Liver (tissue), 9 donors: Measurements from ENCODE around the gene JAKMIP3. TPM values are rescaled to one million over a fixed set of nuclear protein-coding genes. Genes with fewer than 3 reads are reported as not detected.

ENCODE experiments used
- DNase-seq: peaks from one replicate; pipeline ENCODE4 v3.0.0-alpha.2; 2017; ENCODE audit warnings: low spot score
- H3K27ac ChIP-seq, 2 donors: one replicate each; pipeline ENCODE4 v1.7.0; 2013; ENCODE audit warnings: inconsistent platforms in 2 of 2, low read length in 2 of 2, control low read depth in 1 of 2, low read depth in 1 of 2, mild to moderate bottlenecking in 1 of 2
- H3K27me3 ChIP-seq, 4 donors: one replicate each; pipeline versions ENCODE4 v1.6.1 to v1.7.0; 2013; ENCODE audit warnings: low read length in 3 of 4, inconsistent platforms in 1 of 4, mild to moderate bottlenecking in 1 of 4, moderate library complexity in 1 of 4; ENCODE audit not compliant: control insufficient read depth in 4 of 4, insufficient read depth in 4 of 4
- H3K36me3 ChIP-seq, 4 donors: one replicate each; pipeline versions ENCODE4 v1.6.1 to v1.7.0; 2013; ENCODE audit warnings: low read length in 3 of 4, mild to moderate bottlenecking in 3 of 4, low read depth in 1 of 4, moderate library complexity in 1 of 4; ENCODE audit not compliant: control insufficient read depth in 4 of 4, insufficient read depth in 3 of 4
- H3K4me1 ChIP-seq, 4 donors: one replicate each; pipeline versions ENCODE4 v1.6.1 to v1.7.0; 2013; ENCODE audit warnings: low read length in 3 of 4, mild to moderate bottlenecking in 3 of 4, moderate library complexity in 1 of 4; ENCODE audit not compliant: control insufficient read depth in 4 of 4, insufficient read depth in 4 of 4
- H3K4me3 ChIP-seq, 3 donors: one replicate each; pipeline versions ENCODE4 v1.6.1 to v1.7.0; 2013; ENCODE audit warnings: low read length in 3 of 3, control low read depth in 1 of 3, low read depth in 1 of 3, mild to moderate bottlenecking in 1 of 3
- H3K9ac ChIP-seq, 2 donors: one replicate each; pipeline ENCODE4 v1.7.0; 2013; ENCODE audit warnings: low read length in 2 of 2, mild to moderate bottlenecking in 2 of 2, moderate library complexity in 2 of 2, control low read depth in 1 of 2, low read depth in 1 of 2
- H3K9me3 ChIP-seq, 4 donors: one replicate each; pipeline versions ENCODE4 v1.6.1 to v1.7.0; 2013; ENCODE audit warnings: low read length in 3 of 4; ENCODE audit not compliant: control insufficient read depth in 4 of 4
- FOXA1 ChIP-seq: IDR thresholded peaks from 2 replicates; pipeline ENCODE4 v1.6.1; 2016; ENCODE audit warnings: antibody characterized with exemption
- GABPA ChIP-seq, 2 donors: IDR thresholded peaks in 1 of 2; conservative IDR thresholded peaks in 1 of 2; 2 replicates each; pipeline ENCODE4 v1.6.1; 2016; ENCODE audit warnings: antibody characterized with exemption in 2 of 2, mild to moderate bottlenecking in 1 of 2, moderate library complexity in 1 of 2
- HNF4A ChIP-seq, 2 donors: conservative IDR thresholded peaks; 2 replicates each; pipeline ENCODE4 v1.6.1; 2016; ENCODE audit warnings: antibody characterized with exemption in 2 of 2, mild to moderate bottlenecking in 2 of 2
- HNF4G ChIP-seq: IDR thresholded peaks from 2 replicates; pipeline ENCODE4 v1.6.1; 2016; ENCODE audit warnings: antibody characterized with exemption
- JUND ChIP-seq, 2 donors: IDR thresholded peaks; 2 replicates each; pipeline ENCODE4 v1.6.1; 2016; ENCODE audit warnings: antibody characterized with exemption in 2 of 2
- NR2F2 ChIP-seq: IDR thresholded peaks from 2 replicates; pipeline ENCODE4 v1.6.1; 2016; ENCODE audit warnings: antibody characterized with exemption
- RXRA ChIP-seq, 2 donors: IDR thresholded peaks; 2 replicates each; pipeline ENCODE4 v1.6.1; 2017 to 2018; ENCODE audit warnings: antibody characterized with exemption in 2 of 2, mild to moderate bottlenecking in 1 of 2
- TAF1 ChIP-seq: conservative IDR thresholded peaks from 2 replicates; pipeline ENCODE4 v1.6.1; 2016; ENCODE audit warnings: antibody characterized with exemption, mild to moderate bottlenecking
- YY1 ChIP-seq: IDR thresholded peaks from 2 replicates; pipeline ENCODE4 v1.6.1; 2016; ENCODE audit warnings: antibody characterized with exemption, mild to moderate bottlenecking
- WGBS: extraction: QIAGEN DNeasy Blood & Tissue Kit; methylation state at CpG from one replicate; pipeline ENCODE4 v1.1.7; 2013; 5-methylcytosine and 5-hydroxymethylcytosine counted together
- polyA plus RNA-seq, 2 donors: library from polyadenylated mRNA; stranded (reverse) in 1 of 2; unstranded in 1 of 2; fragments of 200-250 nt in 1 of 2; fragments of >200 nt in 1 of 2; fragmentation: Nextera tagmentation in 1 of 2; extraction: Ambion mirVana in 1 of 2; gene quantifications; one replicate each; pipeline versions ENCODE4 v1.2.1 to v1.2.3, GENCODE V29; 2013 to 2015
- total RNA-seq, 2 donors: library from RNA; depleted of rRNA; stranded (reverse); fragments of >200 nt; gene quantifications; one replicate each; pipeline ENCODE4 v1.2.3, GENCODE V29; 2014
- TF ChIP-seq, protein P1 (sequence below): fragments of 150-350 bp; IDR thresholded peaks from 2 replicates; pipeline ENCODE4 v1.5.1; 2017; ENCODE audit warnings: improper control_type of control experiment, low read depth, low read length; ENCODE audit not compliant: missing input control
- TF ChIP-seq, protein P2 (sequence below): IDR thresholded peaks from 2 replicates; pipeline ENCODE4 v1.6.1; 2016; ENCODE audit warnings: antibody characterized with exemption
- TF ChIP-seq, protein P3 (sequence below): IDR thresholded peaks from 2 replicates; pipeline ENCODE4 v1.6.1; 2016; ENCODE audit warnings: antibody characterized with exemption
- TF ChIP-seq, protein P4 (sequence below): IDR thresholded peaks from 2 replicates; pipeline ENCODE4 v1.6.1; 2016; ENCODE audit warnings: antibody characterized with exemption
- donor health status: healthy.
- donor health status: healthy.
- donor health status: healthy.
- donor health status: healthy.
- donor health status: healthy.

JAKMIP3 gene
- total and polyA plus RNA-seq, 4 donors = 0.08 to 0.17 (median 0.09) TPM; not detected in 1

DNA sequence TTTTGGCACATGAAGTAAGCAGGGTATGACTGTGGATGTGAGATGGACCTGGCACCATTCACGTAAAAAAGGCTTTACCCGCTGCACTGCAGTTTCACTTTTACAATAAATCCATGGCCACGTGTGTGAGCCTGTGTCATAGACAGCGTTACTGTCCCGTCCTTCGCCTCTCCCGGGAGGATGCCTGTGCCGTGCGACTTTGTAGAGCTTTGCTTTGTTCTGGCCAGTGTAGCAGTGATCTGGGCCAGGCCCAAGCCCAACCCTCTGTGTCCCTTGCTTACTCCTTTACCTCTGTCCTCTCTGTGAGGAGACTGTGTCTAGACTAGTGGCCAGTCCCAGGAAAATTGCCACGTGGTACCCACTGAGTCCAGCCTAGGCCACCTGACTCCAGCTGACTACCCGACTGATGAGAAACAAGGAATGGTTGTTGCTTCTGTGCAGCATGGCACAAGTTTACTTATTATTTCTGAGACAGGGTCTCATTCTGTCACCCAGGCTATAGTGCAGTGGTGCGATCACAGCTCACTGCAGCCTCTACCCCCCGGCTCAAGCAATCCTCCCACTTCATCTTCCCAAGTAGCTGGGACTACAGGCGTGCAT lies 48.1 kb downstream of the JAKMIP3 start:
- Histone ChIP-seq H3K9me3 (no peaks in the 10 kb centered on the region), H3K4me3 (peak overlapping the region in 1 of 3 donors; percentile 16), H3K27me3 (no peaks in the 10 kb centered on the region), H3K27ac (no peak overlapping the region), H3K4me1 (peaks cover 0 to 3% (median 0%) of the 10 kb centered on the region in 4 donors), H3K9ac (no peak overlapping the region), H3K36me3 (no peaks in the 10 kb centered on the region)
- WGBS = 63% methylated on average over 14 of the region's 14 CpGs
- no peak for DNase-seq
- TF ChIP-seq FOXA1 = no peak
- TF ChIP-seq YY1 = no peak
- TF ChIP-seq HNF4A (conservative IDR thresholded peaks at IDR 0.05) = no peak
- TF ChIP-seq, protein P1, sequence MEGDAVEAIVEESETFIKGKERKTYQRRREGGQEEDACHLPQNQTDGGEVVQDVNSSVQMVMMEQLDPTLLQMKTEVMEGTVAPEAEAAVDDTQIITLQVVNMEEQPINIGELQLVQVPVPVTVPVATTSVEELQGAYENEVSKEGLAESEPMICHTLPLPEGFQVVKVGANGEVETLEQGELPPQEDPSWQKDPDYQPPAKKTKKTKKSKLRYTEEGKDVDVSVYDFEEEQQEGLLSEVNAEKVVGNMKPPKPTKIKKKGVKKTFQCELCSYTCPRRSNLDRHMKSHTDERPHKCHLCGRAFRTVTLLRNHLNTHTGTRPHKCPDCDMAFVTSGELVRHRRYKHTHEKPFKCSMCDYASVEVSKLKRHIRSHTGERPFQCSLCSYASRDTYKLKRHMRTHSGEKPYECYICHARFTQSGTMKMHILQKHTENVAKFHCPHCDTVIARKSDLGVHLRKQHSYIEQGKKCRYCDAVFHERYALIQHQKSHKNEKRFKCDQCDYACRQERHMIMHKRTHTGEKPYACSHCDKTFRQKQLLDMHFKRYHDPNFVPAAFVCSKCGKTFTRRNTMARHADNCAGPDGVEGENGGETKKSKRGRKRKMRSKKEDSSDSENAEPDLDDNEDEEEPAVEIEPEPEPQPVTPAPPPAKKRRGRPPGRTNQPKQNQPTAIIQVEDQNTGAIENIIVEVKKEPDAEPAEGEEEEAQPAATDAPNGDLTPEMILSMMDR = no peak
- no peak for TF ChIP-seq RXRA (IDR thresholded peaks at IDR 0.05)
- TF ChIP-seq, protein P2, sequence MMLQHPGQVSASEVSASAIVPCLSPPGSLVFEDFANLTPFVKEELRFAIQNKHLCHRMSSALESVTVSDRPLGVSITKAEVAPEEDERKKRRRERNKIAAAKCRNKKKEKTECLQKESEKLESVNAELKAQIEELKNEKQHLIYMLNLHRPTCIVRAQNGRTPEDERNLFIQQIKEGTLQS = no peak
- no peak for TF ChIP-seq NR2F2
- no peak for TF ChIP-seq TAF1
- no peak for TF ChIP-seq GABPA (IDR thresholded peaks at IDR 0.05 in 1 of 2, conservative IDR thresholded peaks at IDR 0.05 in 1 of 2)
- TF ChIP-seq, protein P3, sequence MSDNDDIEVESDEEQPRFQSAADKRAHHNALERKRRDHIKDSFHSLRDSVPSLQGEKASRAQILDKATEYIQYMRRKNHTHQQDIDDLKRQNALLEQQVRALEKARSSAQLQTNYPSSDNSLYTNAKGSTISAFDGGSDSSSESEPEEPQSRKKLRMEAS = no peak

DNA sequence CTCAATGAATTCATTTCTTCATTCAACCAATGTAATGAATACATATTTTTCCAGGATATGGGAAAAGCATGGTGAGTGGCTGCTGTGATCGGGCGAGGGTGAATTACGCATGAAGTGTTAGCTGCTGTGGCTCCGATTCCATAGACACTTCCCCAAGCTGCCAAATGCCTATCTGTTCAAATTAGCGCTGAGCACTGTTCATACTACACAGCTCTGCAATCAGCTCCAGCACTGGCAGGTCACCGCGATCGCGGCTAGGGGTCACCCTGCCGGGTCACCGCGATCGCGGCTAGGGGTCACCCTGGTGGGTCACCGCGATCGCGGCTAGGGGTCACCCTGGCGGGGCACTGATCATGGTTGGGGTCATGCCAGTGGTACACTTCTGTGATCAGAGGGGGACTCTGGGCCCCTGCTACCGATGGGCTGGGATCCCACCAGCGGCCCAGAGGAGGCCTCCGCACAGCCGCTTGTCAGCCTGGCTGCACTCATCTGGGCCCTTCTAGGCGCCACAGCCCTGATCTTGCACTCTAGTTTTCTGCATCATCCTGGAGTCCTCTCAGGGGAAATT lies 49.3 kb downstream of the JAKMIP3 start:
- TF ChIP-seq JUND (IDR thresholded peaks at IDR 0.05) (no peak), RXRA (IDR thresholded peaks at IDR 0.05) (no peak), YY1 (no peak), TAF1 (no peak), FOXA1 (no peak), HNF4G (no peak)
- TF ChIP-seq, protein P1 = no peak
- TF ChIP-seq, protein P4, sequence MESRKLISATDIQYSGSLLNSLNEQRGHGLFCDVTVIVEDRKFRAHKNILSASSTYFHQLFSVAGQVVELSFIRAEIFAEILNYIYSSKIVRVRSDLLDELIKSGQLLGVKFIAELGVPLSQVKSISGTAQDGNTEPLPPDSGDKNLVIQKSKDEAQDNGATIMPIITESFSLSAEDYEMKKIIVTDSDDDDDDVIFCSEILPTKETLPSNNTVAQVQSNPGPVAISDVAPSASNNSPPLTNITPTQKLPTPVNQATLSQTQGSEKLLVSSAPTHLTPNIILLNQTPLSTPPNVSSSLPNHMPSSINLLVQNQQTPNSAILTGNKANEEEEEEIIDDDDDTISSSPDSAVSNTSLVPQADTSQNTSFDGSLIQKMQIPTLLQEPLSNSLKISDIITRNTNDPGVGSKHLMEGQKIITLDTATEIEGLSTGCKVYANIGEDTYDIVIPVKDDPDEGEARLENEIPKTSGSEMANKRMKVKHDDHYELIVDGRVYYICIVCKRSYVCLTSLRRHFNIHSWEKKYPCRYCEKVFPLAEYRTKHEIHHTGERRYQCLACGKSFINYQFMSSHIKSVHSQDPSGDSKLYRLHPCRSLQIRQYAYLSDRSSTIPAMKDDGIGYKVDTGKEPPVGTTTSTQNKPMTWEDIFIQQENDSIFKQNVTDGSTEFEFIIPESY = no peak
- TF ChIP-seq, protein P3 = no peak
- no peaks in the 10 kb centered on the region for H3K36me3 ChIP-seq
- H3K4me3 ChIP-seq = no peak overlapping the region
- no peak overlapping the region for H3K9ac ChIP-seq
- no peak overlapping the region for H3K27ac ChIP-seq
- peaks cover 0 to 3% (median 0%) of the 10 kb centered on the region in 4 donors for H3K4me1 ChIP-seq
- no peaks in the 10 kb centered on the region for H3K27me3 ChIP-seq
- 94% methylated on average over 24 of the region's 24 CpGs for WGBS
- H3K9me3 ChIP-seq = no peaks in the 10 kb centered on the region
- no peak for DNase-seq

Other genes with a start within 250 kb of the JAKMIP3 start
- gene PPP2R2D, start 164.9 kb upstream of the JAKMIP3 start, total RNA-seq = 10 to 100 TPM; 19.7 to 20.5 TPM
- 1 to 10 TPM; 5.9 to 8.8 TPM for gene PPP2R2D, start 164.9 kb upstream of the JAKMIP3 start, polyA plus RNA-seq
- gene BNIP3, start 84.0 kb upstream of the JAKMIP3 start, total RNA-seq = 100 to 1,000 TPM in 1 of 2 donors, 10 to 100 TPM in 1; 36.8 to 151 TPM
- 100 to 1,000 TPM in 1 of 2 donors, 10 to 100 TPM in 1; 94.4 to 133 TPM for gene BNIP3, start 84.0 kb upstream of the JAKMIP3 start, polyA plus RNA-seq
- gene DPYSL4, start 121.0 kb downstream of the JAKMIP3 start, total RNA-seq = 1 to 10 TPM in 1 of 2 donors, under 1 TPM in 1; 0.23 to 2.2 TPM
- under 1 TPM; 0.19 to 0.28 TPM for gene DPYSL4, start 121.0 kb downstream of the JAKMIP3 start, polyA plus RNA-seq
- 1 to 10 TPM; 1.8 to 4.6 TPM for gene STK32C, start 242.0 kb downstream of the JAKMIP3 start, total RNA-seq
- gene STK32C, start 242.0 kb downstream of the JAKMIP3 start, polyA plus RNA-seq = 1 to 10 TPM; 2.0 to 2.4 TPM